GM23338 (cell line): ENCODE results near the gene GALNT14.

Experiments
- CREB1 ChIP-seq: fragments of 250-450 bp; sonication (Bioruptor Pico); IDR thresholded peaks from 2 replicates; pipeline ENCODE4 v1.5.0; 2020; ENCODE audit warnings: low read depth, mild to moderate bottlenecking, moderate library complexity
- EZH2 ChIP-seq: fragments of 200-600 bp; sonication (generic); IDR thresholded peaks from one replicate; pipeline ENCODE4 v1.8.0; 2017; ENCODE audit warnings: antibody characterized with exemption, mild to moderate bottlenecking, low read depth; ENCODE audit not compliant: unreplicated experiment
- EZH2phosphoT487 ChIP-seq: fragments of 200-600 bp; sonication (generic); IDR thresholded peaks from one replicate; pipeline ENCODE4 v1.8.1; 2018; ENCODE audit warnings: antibody characterized with exemption; ENCODE audit not compliant: unreplicated experiment
- JUNB ChIP-seq: IDR thresholded peaks from one replicate; pipeline ENCODE4 v1.6.1; 2016; ENCODE audit warnings: antibody characterized with exemption; ENCODE audit not compliant: unreplicated experiment
- NANOG ChIP-seq: IDR thresholded peaks from 2 replicates; pipeline ENCODE4 v1.6.1; 2016; ENCODE audit warnings: antibody characterized with exemption, borderline replicate concordance
- POLR2AphosphoS5 ChIP-seq: IDR thresholded peaks from 2 replicates; pipeline ENCODE4 v1.6.1; 2016; ENCODE audit warnings: antibody characterized with exemption, low read depth
- STAT1 ChIP-seq: IDR thresholded peaks from one replicate; pipeline ENCODE4 v1.6.1; 2016; ENCODE audit warnings: antibody characterized with exemption; ENCODE audit not compliant: unreplicated experiment
- ZNF114 ChIP-seq: fragments of 250-450 bp; sonication (Bioruptor Pico); IDR thresholded peaks from 2 replicates; pipeline ENCODE4 v1.5.0; 2020; ENCODE audit warnings: mild to moderate bottlenecking, moderate library complexity
- ZNF331 ChIP-seq: fragments of 250-450 bp; sonication (Bioruptor Pico); IDR thresholded peaks from 2 replicates; pipeline ENCODE4 v1.5.0; 2020; ENCODE audit warnings: low read depth, mild to moderate bottlenecking, moderate library complexity
- TF ChIP-seq, protein P1 (sequence below), 2 experiments: fragments of 200-600 bp in 1 of 2; sonication (generic) in 1 of 2; conservative IDR thresholded peaks; 2 replicates each; pipeline versions ENCODE4 v1.5.1 to v1.6.1; 2016 to 2017; ENCODE audit warnings: antibody characterized with exemption in 2 of 2, low read depth in 2 of 2, mild to moderate bottlenecking in 2 of 2, moderate library complexity in 1 of 2
- TF ChIP-seq, protein P2 (sequence below): IDR thresholded peaks from one replicate; pipeline ENCODE4 v1.6.1; 2018; ENCODE audit warnings: antibody characterized with exemption; ENCODE audit not compliant: unreplicated experiment
- TF ChIP-seq, protein P3 (sequence below): fragments of 250-450 bp; sonication (Bioruptor Pico); IDR thresholded peaks from 2 replicates; pipeline ENCODE4 v1.5.0; 2020; ENCODE audit warnings: mild to moderate bottlenecking, moderate library complexity
- TF ChIP-seq, protein P4 (sequence below): IDR thresholded peaks from 2 replicates; pipeline ENCODE4 v1.6.1; 2016; ENCODE audit warnings: antibody characterized with exemption

DNA sequence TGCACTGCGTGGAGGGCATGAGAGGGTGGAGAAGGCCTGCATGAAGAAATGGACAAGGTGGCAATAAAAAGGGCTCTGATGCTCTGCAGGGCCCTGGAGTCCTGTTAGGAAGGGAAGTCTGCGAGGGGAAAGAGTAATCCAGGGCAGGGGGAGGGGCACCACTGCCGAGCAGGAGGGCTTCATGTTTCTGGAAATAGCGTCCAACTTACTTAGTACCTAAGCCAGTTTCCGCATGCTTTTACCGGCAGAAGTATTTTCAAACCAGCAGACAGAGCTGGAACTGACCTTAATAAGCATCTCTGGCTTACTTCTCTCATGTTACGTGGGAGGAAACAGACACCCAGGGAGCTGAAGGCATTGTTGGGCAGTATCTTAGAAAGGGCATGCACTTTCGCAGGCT, 156.7 kb downstream of the GALNT14 start:
- TF ChIP-seq, protein P1, sequence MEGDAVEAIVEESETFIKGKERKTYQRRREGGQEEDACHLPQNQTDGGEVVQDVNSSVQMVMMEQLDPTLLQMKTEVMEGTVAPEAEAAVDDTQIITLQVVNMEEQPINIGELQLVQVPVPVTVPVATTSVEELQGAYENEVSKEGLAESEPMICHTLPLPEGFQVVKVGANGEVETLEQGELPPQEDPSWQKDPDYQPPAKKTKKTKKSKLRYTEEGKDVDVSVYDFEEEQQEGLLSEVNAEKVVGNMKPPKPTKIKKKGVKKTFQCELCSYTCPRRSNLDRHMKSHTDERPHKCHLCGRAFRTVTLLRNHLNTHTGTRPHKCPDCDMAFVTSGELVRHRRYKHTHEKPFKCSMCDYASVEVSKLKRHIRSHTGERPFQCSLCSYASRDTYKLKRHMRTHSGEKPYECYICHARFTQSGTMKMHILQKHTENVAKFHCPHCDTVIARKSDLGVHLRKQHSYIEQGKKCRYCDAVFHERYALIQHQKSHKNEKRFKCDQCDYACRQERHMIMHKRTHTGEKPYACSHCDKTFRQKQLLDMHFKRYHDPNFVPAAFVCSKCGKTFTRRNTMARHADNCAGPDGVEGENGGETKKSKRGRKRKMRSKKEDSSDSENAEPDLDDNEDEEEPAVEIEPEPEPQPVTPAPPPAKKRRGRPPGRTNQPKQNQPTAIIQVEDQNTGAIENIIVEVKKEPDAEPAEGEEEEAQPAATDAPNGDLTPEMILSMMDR (conservative IDR thresholded peaks at IDR 0.05; ENCODE audit: low read depth in 2 of 2), result no peak
- TF ChIP-seq POLR2AphosphoS5 (no peak), JUNB (no peak), EZH2 (no peak), ZNF331 (CRISPR knock-in tag) (no peak), EZH2phosphoT487 (no peak), STAT1 (no peak), CREB1 (CRISPR knock-in tag) (no peak), ZNF114 (CRISPR knock-in tag) (no peak), NANOG (no peak)
- TF ChIP-seq, protein P2, sequence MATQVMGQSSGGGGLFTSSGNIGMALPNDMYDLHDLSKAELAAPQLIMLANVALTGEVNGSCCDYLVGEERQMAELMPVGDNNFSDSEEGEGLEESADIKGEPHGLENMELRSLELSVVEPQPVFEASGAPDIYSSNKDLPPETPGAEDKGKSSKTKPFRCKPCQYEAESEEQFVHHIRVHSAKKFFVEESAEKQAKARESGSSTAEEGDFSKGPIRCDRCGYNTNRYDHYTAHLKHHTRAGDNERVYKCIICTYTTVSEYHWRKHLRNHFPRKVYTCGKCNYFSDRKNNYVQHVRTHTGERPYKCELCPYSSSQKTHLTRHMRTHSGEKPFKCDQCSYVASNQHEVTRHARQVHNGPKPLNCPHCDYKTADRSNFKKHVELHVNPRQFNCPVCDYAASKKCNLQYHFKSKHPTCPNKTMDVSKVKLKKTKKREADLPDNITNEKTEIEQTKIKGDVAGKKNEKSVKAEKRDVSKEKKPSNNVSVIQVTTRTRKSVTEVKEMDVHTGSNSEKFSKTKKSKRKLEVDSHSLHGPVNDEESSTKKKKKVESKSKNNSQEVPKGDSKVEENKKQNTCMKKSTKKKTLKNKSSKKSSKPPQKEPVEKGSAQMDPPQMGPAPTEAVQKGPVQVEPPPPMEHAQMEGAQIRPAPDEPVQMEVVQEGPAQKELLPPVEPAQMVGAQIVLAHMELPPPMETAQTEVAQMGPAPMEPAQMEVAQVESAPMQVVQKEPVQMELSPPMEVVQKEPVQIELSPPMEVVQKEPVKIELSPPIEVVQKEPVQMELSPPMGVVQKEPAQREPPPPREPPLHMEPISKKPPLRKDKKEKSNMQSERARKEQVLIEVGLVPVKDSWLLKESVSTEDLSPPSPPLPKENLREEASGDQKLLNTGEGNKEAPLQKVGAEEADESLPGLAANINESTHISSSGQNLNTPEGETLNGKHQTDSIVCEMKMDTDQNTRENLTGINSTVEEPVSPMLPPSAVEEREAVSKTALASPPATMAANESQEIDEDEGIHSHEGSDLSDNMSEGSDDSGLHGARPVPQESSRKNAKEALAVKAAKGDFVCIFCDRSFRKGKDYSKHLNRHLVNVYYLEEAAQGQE, result no peak
- TF ChIP-seq, protein P3, sequence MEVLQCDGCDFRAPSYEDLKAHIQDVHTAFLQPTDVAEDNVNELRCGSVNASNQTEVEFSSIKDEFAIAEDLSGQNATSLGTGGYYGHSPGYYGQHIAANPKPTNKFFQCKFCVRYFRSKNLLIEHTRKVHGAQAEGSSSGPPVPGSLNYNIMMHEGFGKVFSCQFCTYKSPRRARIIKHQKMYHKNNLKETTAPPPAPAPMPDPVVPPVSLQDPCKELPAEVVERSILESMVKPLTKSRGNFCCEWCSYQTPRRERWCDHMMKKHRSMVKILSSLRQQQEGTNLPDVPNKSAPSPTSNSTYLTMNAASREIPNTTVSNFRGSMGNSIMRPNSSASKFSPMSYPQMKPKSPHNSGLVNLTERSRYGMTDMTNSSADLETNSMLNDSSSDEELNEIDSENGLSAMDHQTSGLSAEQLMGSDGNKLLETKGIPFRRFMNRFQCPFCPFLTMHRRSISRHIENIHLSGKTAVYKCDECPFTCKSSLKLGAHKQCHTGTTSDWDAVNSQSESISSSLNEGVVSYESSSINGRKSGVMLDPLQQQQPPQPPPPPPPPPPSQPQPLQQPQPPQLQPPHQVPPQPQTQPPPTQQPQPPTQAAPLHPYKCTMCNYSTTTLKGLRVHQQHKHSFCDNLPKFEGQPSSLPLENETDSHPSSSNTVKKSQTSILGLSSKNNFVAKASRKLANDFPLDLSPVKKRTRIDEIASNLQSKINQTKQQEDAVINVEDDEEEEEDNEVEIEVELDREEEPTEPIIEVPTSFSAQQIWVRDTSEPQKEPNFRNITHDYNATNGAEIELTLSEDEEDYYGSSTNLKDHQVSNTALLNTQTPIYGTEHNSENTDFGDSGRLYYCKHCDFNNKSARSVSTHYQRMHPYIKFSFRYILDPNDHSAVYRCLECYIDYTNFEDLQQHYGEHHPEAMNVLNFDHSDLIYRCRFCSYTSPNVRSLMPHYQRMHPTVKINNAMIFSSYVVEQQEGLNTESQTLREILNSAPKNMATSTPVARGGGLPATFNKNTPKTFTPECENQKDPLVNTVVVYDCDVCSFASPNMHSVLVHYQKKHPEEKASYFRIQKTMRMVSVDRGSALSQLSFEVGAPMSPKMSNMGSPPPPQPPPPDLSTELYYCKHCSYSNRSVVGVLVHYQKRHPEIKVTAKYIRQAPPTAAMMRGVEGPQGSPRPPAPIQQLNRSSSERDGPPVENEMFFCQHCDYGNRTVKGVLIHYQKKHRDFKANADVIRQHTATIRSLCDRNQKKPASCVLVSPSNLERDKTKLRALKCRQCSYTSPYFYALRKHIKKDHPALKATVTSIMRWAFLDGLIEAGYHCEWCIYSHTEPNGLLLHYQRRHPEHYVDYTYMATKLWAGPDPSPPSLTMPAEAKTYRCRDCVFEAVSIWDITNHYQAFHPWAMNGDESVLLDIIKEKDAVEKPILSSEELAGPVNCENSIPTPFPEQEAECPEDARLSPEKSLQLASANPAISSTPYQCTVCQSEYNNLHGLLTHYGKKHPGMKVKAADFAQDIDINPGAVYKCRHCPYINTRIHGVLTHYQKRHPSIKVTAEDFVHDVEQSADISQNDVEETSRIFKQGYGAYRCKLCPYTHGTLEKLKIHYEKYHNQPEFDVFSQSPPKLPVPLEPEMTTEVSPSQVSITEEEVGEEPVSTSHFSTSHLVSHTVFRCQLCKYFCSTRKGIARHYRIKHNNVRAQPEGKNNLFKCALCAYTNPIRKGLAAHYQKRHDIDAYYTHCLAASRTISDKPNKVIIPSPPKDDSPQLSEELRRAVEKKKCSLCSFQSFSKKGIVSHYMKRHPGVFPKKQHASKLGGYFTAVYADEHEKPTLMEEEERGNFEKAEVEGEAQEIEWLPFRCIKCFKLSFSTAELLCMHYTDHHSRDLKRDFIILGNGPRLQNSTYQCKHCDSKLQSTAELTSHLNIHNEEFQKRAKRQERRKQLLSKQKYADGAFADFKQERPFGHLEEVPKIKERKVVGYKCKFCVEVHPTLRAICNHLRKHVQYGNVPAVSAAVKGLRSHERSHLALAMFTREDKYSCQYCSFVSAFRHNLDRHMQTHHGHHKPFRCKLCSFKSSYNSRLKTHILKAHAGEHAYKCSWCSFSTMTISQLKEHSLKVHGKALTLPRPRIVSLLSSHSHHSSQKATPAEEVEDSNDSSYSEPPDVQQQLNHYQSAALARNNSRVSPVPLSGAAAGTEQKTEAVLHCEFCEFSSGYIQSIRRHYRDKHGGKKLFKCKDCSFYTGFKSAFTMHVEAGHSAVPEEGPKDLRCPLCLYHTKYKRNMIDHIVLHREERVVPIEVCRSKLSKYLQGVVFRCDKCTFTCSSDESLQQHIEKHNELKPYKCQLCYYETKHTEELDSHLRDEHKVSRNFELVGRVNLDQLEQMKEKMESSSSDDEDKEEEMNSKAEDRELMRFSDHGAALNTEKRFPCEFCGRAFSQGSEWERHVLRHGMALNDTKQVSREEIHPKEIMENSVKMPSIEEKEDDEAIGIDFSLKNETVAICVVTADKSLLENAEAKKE (CRISPR knock-in tag), result no peak
- TF ChIP-seq, protein P4, sequence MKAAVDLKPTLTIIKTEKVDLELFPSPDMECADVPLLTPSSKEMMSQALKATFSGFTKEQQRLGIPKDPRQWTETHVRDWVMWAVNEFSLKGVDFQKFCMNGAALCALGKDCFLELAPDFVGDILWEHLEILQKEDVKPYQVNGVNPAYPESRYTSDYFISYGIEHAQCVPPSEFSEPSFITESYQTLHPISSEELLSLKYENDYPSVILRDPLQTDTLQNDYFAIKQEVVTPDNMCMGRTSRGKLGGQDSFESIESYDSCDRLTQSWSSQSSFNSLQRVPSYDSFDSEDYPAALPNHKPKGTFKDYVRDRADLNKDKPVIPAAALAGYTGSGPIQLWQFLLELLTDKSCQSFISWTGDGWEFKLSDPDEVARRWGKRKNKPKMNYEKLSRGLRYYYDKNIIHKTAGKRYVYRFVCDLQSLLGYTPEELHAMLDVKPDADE, result no peak
